Measurements from ENCODE around the gene CPLANE2.

Gene CPLANE2

DNA sequence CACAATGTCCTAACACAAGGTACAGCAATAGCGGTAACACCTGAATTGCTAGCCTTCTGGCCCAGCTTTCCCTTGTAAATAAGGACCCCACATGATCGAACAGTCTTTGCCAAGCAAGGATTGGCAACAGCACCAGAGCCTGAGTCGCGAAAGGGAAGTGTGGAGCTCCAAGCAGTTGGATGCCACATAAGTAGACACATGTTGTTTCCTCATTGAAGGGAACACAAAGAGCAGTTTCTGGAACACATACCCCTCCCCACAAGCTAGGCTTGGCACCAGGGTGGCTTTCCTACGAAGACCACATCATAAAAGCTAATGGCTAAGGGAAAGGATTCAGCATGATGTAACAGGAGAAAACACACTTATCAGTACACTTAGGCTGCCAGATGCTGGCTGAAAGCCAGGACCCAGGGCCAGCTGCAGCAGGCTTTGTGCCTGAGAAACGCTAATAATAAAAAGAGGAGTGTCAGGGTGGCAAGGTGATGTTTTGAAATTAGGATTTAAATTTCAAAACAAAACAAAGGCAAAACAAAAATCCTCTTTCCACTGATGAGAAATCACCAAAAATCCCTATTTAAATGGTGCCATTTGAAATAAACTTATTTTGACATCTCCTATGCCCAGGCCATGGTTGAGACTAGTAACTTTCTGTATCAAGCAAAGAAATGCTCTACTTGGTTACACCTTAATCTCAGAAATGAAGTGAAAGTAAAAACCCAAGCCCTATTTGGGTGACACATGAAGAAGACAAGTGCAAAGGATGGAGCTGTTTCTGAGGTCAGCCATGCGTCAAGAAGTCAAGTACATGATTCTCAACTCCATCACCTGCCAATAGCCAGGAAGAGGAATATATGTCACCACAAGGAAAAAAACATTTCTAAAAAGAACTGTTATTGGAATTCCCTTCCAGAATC lies 11.9 kb upstream of the CPLANE2 start (continued):
- no peak for TF ChIP-seq ZNF792 (tag by site-specific recombination; IDR thresholded peaks at IDR 0.05)
- TF ChIP-seq ZNF521 (tag by site-specific recombination; IDR thresholded peaks at IDR 0.05): no peak
- peak; percentile 78 for TF ChIP-seq KLF10 (tag by site-specific recombination; IDR thresholded peaks at IDR 0.05)
- no peak for TF ChIP-seq HOXC10 (CRISPR knock-in tag; IDR thresholded peaks at IDR 0.05)
- TF ChIP-seq ZNF121 (tag by site-specific recombination; IDR thresholded peaks at IDR 0.05): no peak
- TF ChIP-seq ZSCAN30 (tag by site-specific recombination; IDR thresholded peaks at IDR 0.05): peak; percentile 46; the same call in 1 of the 2 replicates
- no peak for TF ChIP-seq ZNF133 (tag by site-specific recombination; IDR thresholded peaks at IDR 0.05)
- TF ChIP-seq, protein P1, sequence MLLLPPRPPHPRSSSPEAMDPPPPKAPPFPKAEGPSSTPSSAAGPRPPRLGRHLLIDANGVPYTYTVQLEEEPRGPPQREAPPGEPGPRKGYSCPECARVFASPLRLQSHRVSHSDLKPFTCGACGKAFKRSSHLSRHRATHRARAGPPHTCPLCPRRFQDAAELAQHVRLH (tag by site-specific recombination; IDR thresholded peaks at IDR 0.05): no peak
- no peak for TF ChIP-seq HOXA7 (CRISPR knock-in tag; IDR thresholded peaks at IDR 0.05; ENCODE audit: borderline replicate concordance)
- TF ChIP-seq WT1 (tag by site-specific recombination; IDR thresholded peaks at IDR 0.05): peak; percentile 60
- TF ChIP-seq HOXD13 (CRISPR knock-in tag; IDR thresholded peaks at IDR 0.05; ENCODE audit: borderline replicate concordance): no peak
- no peak for TF ChIP-seq YY2 (tag by site-specific recombination; IDR thresholded peaks at IDR 0.05)
- no peak for TF ChIP-seq ZNF510 (tag by site-specific recombination; IDR thresholded peaks at IDR 0.05; ENCODE audit: insufficient replicate concordance)
- peak; percentile 81; the same call in 1 of the 2 replicates for TF ChIP-seq PRDM1 (tag by site-specific recombination; IDR thresholded peaks at IDR 0.05)
- TF ChIP-seq ZNF138 (tag by site-specific recombination; IDR thresholded peaks at IDR 0.05; ENCODE audit: borderline replicate concordance): no peak
- no peak for TF ChIP-seq ZNF707 (tag by site-specific recombination; IDR thresholded peaks at IDR 0.05)
- TF ChIP-seq BCL11B (tag by site-specific recombination; IDR thresholded peaks at IDR 0.05; ENCODE audit: low read depth): no peak
- no peak for TF ChIP-seq YY1 (tag by site-specific recombination; IDR thresholded peaks at IDR 0.05)
- no peak for TF ChIP-seq ZNF664 (tag by site-specific recombination; IDR thresholded peaks at IDR 0.05)
- no peak for TF ChIP-seq ZNF248 (tag by site-specific recombination; IDR thresholded peaks at IDR 0.05)
- TF ChIP-seq, protein P2, sequence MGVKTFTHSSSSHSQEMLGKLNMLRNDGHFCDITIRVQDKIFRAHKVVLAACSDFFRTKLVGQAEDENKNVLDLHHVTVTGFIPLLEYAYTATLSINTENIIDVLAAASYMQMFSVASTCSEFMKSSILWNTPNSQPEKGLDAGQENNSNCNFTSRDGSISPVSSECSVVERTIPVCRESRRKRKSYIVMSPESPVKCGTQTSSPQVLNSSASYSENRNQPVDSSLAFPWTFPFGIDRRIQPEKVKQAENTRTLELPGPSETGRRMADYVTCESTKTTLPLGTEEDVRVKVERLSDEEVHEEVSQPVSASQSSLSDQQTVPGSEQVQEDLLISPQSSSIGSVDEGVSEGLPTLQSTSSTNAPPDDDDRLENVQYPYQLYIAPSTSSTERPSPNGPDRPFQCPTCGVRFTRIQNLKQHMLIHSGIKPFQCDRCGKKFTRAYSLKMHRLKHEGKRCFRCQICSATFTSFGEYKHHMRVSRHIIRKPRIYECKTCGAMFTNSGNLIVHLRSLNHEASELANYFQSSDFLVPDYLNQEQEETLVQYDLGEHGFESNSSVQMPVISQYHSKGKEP (tag by site-specific recombination; IDR thresholded peaks at IDR 0.05): peak; percentile 72; the same call in 1 of the 2 replicates
- TF ChIP-seq ZNF701 (tag by site-specific recombination; IDR thresholded peaks at IDR 0.05): no peak
- no peak for TF ChIP-seq KLF16 (tag by site-specific recombination; IDR thresholded peaks at IDR 0.05)
- TF ChIP-seq, protein P3, sequence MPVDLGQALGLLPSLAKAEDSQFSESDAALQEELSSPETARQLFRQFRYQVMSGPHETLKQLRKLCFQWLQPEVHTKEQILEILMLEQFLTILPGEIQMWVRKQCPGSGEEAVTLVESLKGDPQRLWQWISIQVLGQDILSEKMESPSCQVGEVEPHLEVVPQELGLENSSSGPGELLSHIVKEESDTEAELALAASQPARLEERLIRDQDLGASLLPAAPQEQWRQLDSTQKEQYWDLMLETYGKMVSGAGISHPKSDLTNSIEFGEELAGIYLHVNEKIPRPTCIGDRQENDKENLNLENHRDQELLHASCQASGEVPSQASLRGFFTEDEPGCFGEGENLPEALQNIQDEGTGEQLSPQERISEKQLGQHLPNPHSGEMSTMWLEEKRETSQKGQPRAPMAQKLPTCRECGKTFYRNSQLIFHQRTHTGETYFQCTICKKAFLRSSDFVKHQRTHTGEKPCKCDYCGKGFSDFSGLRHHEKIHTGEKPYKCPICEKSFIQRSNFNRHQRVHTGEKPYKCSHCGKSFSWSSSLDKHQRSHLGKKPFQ (tag by site-specific recombination; IDR thresholded peaks at IDR 0.05): no peak
- no peak for TF ChIP-seq ZNF23 (tag by site-specific recombination; IDR thresholded peaks at IDR 0.05; ENCODE audit: borderline replicate concordance)
- TF ChIP-seq ZBTB21 (tag by site-specific recombination; IDR thresholded peaks at IDR 0.05): peak; percentile 72
- TF ChIP-seq OSR2 (tag by site-specific recombination; IDR thresholded peaks at IDR 0.05): peak; percentile 75; the same call in 1 of the 2 replicates
- no peak for TF ChIP-seq ZNF174 (tag by site-specific recombination; IDR thresholded peaks at IDR 0.05)
- TF ChIP-seq, protein P4, sequence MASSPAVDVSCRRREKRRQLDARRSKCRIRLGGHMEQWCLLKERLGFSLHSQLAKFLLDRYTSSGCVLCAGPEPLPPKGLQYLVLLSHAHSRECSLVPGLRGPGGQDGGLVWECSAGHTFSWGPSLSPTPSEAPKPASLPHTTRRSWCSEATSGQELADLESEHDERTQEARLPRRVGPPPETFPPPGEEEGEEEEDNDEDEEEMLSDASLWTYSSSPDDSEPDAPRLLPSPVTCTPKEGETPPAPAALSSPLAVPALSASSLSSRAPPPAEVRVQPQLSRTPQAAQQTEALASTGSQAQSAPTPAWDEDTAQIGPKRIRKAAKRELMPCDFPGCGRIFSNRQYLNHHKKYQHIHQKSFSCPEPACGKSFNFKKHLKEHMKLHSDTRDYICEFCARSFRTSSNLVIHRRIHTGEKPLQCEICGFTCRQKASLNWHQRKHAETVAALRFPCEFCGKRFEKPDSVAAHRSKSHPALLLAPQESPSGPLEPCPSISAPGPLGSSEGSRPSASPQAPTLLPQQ (tag by site-specific recombination; IDR thresholded peaks at IDR 0.05): 0 out of 2 replicates have a peak, but pooled peaks have one; percentile 65
- no peak for TF ChIP-seq SP3 (tag by site-specific recombination; IDR thresholded peaks at IDR 0.05)
- peak; percentile 67 for TF ChIP-seq ZIC2 (tag by site-specific recombination; IDR thresholded peaks at IDR 0.05)
- no peak for TF ChIP-seq ZNF558 (tag by site-specific recombination; IDR thresholded peaks at IDR 0.05)
- TF ChIP-seq, protein P5, sequence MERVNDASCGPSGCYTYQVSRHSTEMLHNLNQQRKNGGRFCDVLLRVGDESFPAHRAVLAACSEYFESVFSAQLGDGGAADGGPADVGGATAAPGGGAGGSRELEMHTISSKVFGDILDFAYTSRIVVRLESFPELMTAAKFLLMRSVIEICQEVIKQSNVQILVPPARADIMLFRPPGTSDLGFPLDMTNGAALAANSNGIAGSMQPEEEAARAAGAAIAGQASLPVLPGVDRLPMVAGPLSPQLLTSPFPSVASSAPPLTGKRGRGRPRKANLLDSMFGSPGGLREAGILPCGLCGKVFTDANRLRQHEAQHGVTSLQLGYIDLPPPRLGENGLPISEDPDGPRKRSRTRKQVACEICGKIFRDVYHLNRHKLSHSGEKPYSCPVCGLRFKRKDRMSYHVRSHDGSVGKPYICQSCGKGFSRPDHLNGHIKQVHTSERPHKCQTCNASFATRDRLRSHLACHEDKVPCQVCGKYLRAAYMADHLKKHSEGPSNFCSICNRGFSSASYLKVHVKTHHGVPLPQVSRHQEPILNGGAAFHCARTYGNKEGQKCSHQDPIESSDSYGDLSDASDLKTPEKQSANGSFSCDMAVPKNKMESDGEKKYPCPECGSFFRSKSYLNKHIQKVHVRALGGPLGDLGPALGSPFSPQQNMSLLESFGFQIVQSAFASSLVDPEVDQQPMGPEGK (tag by site-specific recombination; IDR thresholded peaks at IDR 0.05): peak; percentile 71
- TF ChIP-seq ZNF366 (tag by site-specific recombination; conservative IDR thresholded peaks at IDR 0.05): peak; percentile 84
- peak; percentile 92 for TF ChIP-seq ZEB2 (tag by site-specific recombination; IDR thresholded peaks at IDR 0.05)
